ENCODE measurements around the gene FUT3.
A peak's percentile ranks its signal among the peaks of the same experiment; 100 is the strongest.
"Not testable (repeated sequence)": the region's sequence is repeated elsewhere in the genome, so short reads cannot be mapped to it uniquely, and the experiment has no call there.

FUT3 gene

GRCh38 chr19:5847846-5848245 lies 3.4 kb downstream of the FUT3 start:
- not testable (repeated sequence) for H3K36me3 ChIP-seq (ENCODE audit: control insufficient read depth in 1 of 2, insufficient read depth in 2 of 2, low read length in 2 of 2); H3K9me3 ChIP-seq (ENCODE audit: control insufficient read depth in 1 of 2, low read length in 2 of 2); H3K4me1 ChIP-seq (ENCODE audit: control insufficient read depth in 1 of 2, insufficient read depth in 2 of 2, low read length in 2 of 2); H3K27me3 ChIP-seq (ENCODE audit: control insufficient read depth in 1 of 2, insufficient read depth in 2 of 2, low read length in 2 of 2)
- Histone ChIP-seq H3K27ac (ENCODE audit: low read depth, low read length) (peak overlapping the region; percentile 86), H3K9ac (ENCODE audit: low read depth in 1 of 2, low read length in 2 of 2) (peak overlapping the region; percentile 79 to 94), H3K4me3 (ENCODE audit: low read depth in 1 of 2, low read length in 2 of 2) (peak overlapping the region; percentile 58 to 61)

GRCh38 chr19:5844456-5845433 lies 6.5 kb downstream of the FUT3 start:
- H3K4me3 ChIP-seq (ENCODE audit: low read depth in 1 of 2, low read length in 2 of 2) = no peak overlapping the region
- H3K36me3 ChIP-seq (ENCODE audit: control insufficient read depth in 1 of 2, insufficient read depth in 2 of 2, low read length in 2 of 2) = peaks cover 0 to 9% of the 10 kb centered on the region in 2 donors
- H3K27me3 ChIP-seq (ENCODE audit: control insufficient read depth in 1 of 2, insufficient read depth in 2 of 2, low read length in 2 of 2) = no peaks in the 10 kb centered on the region

GRCh38 chr19:5843295-5843927 lies 7.8 kb downstream of the FUT3 start:
- no peaks in the 10 kb centered on the region for H3K9me3 ChIP-seq (ENCODE audit: control insufficient read depth in 1 of 2, low read length in 2 of 2)

More at GRCh38 chr19:5844456-5845433, 6.5 kb downstream of the FUT3 start:
- Histone ChIP-seq H3K9ac (ENCODE audit: low read depth in 1 of 2, low read length in 2 of 2) (no peak overlapping the region), H3K9me3 (ENCODE audit: control insufficient read depth in 1 of 2, low read length in 2 of 2) (no peaks in the 10 kb centered on the region), H3K27ac (ENCODE audit: low read depth, low read length) (no peak overlapping the region), H3K4me1 (ENCODE audit: control insufficient read depth in 1 of 2, insufficient read depth in 2 of 2, low read length in 2 of 2) (peaks cover 6 to 10% of the 10 kb centered on the region in 2 donors)

GRCh38 chr19:5841735-5842111 lies 9.5 kb downstream of the FUT3 start:
- H3K27me3 ChIP-seq (ENCODE audit: control insufficient read depth in 1 of 2, insufficient read depth in 2 of 2, low read length in 2 of 2); H3K36me3 ChIP-seq (ENCODE audit: control insufficient read depth in 1 of 2, insufficient read depth in 2 of 2, low read length in 2 of 2); H3K9me3 ChIP-seq (ENCODE audit: control insufficient read depth in 1 of 2, low read length in 2 of 2); H3K4me3 ChIP-seq (ENCODE audit: low read depth in 1 of 2, low read length in 2 of 2): not testable (repeated sequence)
- peak overlapping the region in 1 of 2 donors; percentile 26 for H3K9ac ChIP-seq (ENCODE audit: low read depth in 1 of 2, low read length in 2 of 2)
- peak overlapping the region; percentile 61 for H3K27ac ChIP-seq (ENCODE audit: low read depth, low read length)
- peaks cover 18 to 21% of the 10 kb centered on the region in 2 donors for H3K4me1 ChIP-seq (ENCODE audit: control insufficient read depth in 1 of 2, insufficient read depth in 2 of 2, low read length in 2 of 2)

More at GRCh38 chr19:5843295-5843927, 7.8 kb downstream of the FUT3 start:
- Histone ChIP-seq H3K27ac (ENCODE audit: low read depth, low read length) (no peak overlapping the region), H3K36me3 (ENCODE audit: control insufficient read depth in 1 of 2, insufficient read depth in 2 of 2, low read length in 2 of 2) (peaks cover 0 to 9% of the 10 kb centered on the region in 2 donors), H3K9ac (ENCODE audit: low read depth in 1 of 2, low read length in 2 of 2) (no peak overlapping the region), H3K27me3 (ENCODE audit: control insufficient read depth in 1 of 2, insufficient read depth in 2 of 2, low read length in 2 of 2) (no peaks in the 10 kb centered on the region), H3K4me1 (ENCODE audit: control insufficient read depth in 1 of 2, insufficient read depth in 2 of 2, low read length in 2 of 2) (peaks cover 18 to 21% of the 10 kb centered on the region in 2 donors), H3K4me3 (ENCODE audit: low read depth in 1 of 2, low read length in 2 of 2) (no peak overlapping the region)

- peak within 1 kb of the TSS; percentile 85 to 86 for H3K9ac ChIP-seq (ENCODE audit: low read depth in 1 of 2, low read length in 2 of 2)
- H3K4me3 ChIP-seq (ENCODE audit: low read depth in 1 of 2, low read length in 2 of 2) = peak within 1 kb of the TSS; percentile 72 to 73
Observed at GRCh38 chr19:5839065-5840017, 11.9 kb downstream of the FUT3 start, which contains the start of gene FUT6. FUT6 (minus strand) TSS chr19:5839702; CDS start chr19:5832567, 7,135 bp downstream.

GRCh38 chr19:5838353-5839064 lies 12.7 kb downstream of the FUT3 start:
- Histone ChIP-seq H3K27ac (ENCODE audit: low read depth, low read length) (peak overlapping the region; percentile 79), H3K36me3 (ENCODE audit: control insufficient read depth in 1 of 2, insufficient read depth in 2 of 2, low read length in 2 of 2) (peaks cover 0 to 9% of the 10 kb centered on the region in 2 donors), H3K27me3 (ENCODE audit: control insufficient read depth in 1 of 2, insufficient read depth in 2 of 2, low read length in 2 of 2) (no peaks in the 10 kb centered on the region), H3K9ac (ENCODE audit: low read depth in 1 of 2, low read length in 2 of 2) (peak overlapping the region; percentile 85 to 86), H3K4me3 (ENCODE audit: low read depth in 1 of 2, low read length in 2 of 2) (peak overlapping the region; percentile 72 to 73), H3K4me1 (ENCODE audit: control insufficient read depth in 1 of 2, insufficient read depth in 2 of 2, low read length in 2 of 2) (peaks cover 18 to 21% of the 10 kb centered on the region in 2 donors), H3K9me3 (ENCODE audit: control insufficient read depth in 1 of 2, low read length in 2 of 2) (no peaks in the 10 kb centered on the region)

More at GRCh38 chr19:5839065-5840017, 11.9 kb downstream of the FUT3 start, which contains the start of gene FUT6:
- no peaks in the 10 kb centered on the region for H3K9me3 ChIP-seq (ENCODE audit: control insufficient read depth in 1 of 2, low read length in 2 of 2)
- H3K27ac ChIP-seq (ENCODE audit: low read depth, low read length) = peak within 1 kb of the TSS; percentile 79
- H3K36me3 ChIP-seq (ENCODE audit: control insufficient read depth in 1 of 2, insufficient read depth in 2 of 2, low read length in 2 of 2) = peaks cover 0 to 12% of the 10 kb centered on the region in 2 donors
- no peaks in the 10 kb centered on the region for H3K27me3 ChIP-seq (ENCODE audit: control insufficient read depth in 1 of 2, insufficient read depth in 2 of 2, low read length in 2 of 2)
- H3K4me1 ChIP-seq (ENCODE audit: control insufficient read depth in 1 of 2, insufficient read depth in 2 of 2, low read length in 2 of 2) = peaks cover 18 to 21% of the 10 kb centered on the region in 2 donors

- no peaks in the 10 kb centered on the region for H3K9me3 ChIP-seq (ENCODE audit: control insufficient read depth in 1 of 2, low read length in 2 of 2)
- peak overlapping the region; percentile 79 for H3K27ac ChIP-seq (ENCODE audit: low read depth, low read length)
- H3K4me1 ChIP-seq (ENCODE audit: control insufficient read depth in 1 of 2, insufficient read depth in 2 of 2, low read length in 2 of 2) = peaks cover 18 to 21% of the 10 kb centered on the region in 2 donors
- H3K27me3 ChIP-seq (ENCODE audit: control insufficient read depth in 1 of 2, insufficient read depth in 2 of 2, low read length in 2 of 2) = no peaks in the 10 kb centered on the region
- peak overlapping the region; percentile 85 to 86 for H3K9ac ChIP-seq (ENCODE audit: low read depth in 1 of 2, low read length in 2 of 2)
- H3K4me3 ChIP-seq (ENCODE audit: low read depth in 1 of 2, low read length in 2 of 2) = peak overlapping the region; percentile 72 to 73
- peaks cover 0 to 9% of the 10 kb centered on the region in 2 donors for H3K36me3 ChIP-seq (ENCODE audit: control insufficient read depth in 1 of 2, insufficient read depth in 2 of 2, low read length in 2 of 2)
Observed at GRCh38 chr19:5837761-5838352, 13.4 kb downstream of the FUT3 start.

- Histone ChIP-seq H3K27ac (ENCODE audit: low read depth, low read length) (no peak overlapping the region), H3K27me3 (ENCODE audit: control insufficient read depth in 1 of 2, insufficient read depth in 2 of 2, low read length in 2 of 2) (no peaks in the 10 kb centered on the region), H3K4me1 (ENCODE audit: control insufficient read depth in 1 of 2, insufficient read depth in 2 of 2, low read length in 2 of 2) (peaks cover 11 to 12% of the 10 kb centered on the region in 2 donors), H3K36me3 (ENCODE audit: control insufficient read depth in 1 of 2, insufficient read depth in 2 of 2, low read length in 2 of 2) (peaks cover 0 to 19% of the 10 kb centered on the region in 2 donors), H3K9me3 (ENCODE audit: control insufficient read depth in 1 of 2, low read length in 2 of 2) (no peaks in the 10 kb centered on the region), H3K4me3 (ENCODE audit: low read depth in 1 of 2, low read length in 2 of 2) (no peak overlapping the region), H3K9ac (ENCODE audit: low read depth in 1 of 2, low read length in 2 of 2) (no peak overlapping the region)
Observed at GRCh38 chr19:5832527-5833216, 18.6 kb downstream of the FUT3 start.

Data from duodenal mucosa (tissue), 2 donors.